Measurements from ENCODE around the gene KCNC1. TPM values are rescaled to one million over a fixed set of nuclear protein-coding genes. Genes with fewer than 3 reads are reported as not detected.

KCNC1 gene
- total and polyA plus RNA-seq, 4 donors: 3.8 to 48.7 (median 31.0) TPM

- WGBS (ENCODE audit: insufficient coverage): 100% methylated on average over 5 of the region's 5 CpGs
- no peaks in the 10 kb centered on the region for H3K4me1 ChIP-seq (ENCODE audit: control insufficient read depth, insufficient read depth, low read length)
- no peak for DNase-seq (ENCODE audit: low read depth in 4 of 6, low spot score in 6 of 6)
- H3K36me3 ChIP-seq (ENCODE audit: control insufficient read depth, insufficient read depth, low read length): peaks cover 7% of the 10 kb centered on the region
- no peak overlapping the region for H3K4me3 ChIP-seq (ENCODE audit: low read depth, low read length)
- H3K9me3 ChIP-seq (ENCODE audit: control insufficient read depth, insufficient read depth, low read length): no peaks in the 10 kb centered on the region
- no peaks in the 10 kb centered on the region for H3K27me3 ChIP-seq (ENCODE audit: control insufficient read depth, insufficient read depth, low read length)
- H3K27ac ChIP-seq (ENCODE audit: low read depth, low read length): no peak overlapping the region
These were observed 60.4 kb downstream of the KCNC1 start for GRCh38 chr11:17794981-17795380.

GRCh38 chr11:17796154-17796553 is 61.6 kb downstream of the KCNC1 start:
- H3K4me3 ChIP-seq (ENCODE audit: low read depth, low read length): no peak overlapping the region
- H3K9me3 ChIP-seq (ENCODE audit: control insufficient read depth, insufficient read depth, low read length): no peaks in the 10 kb centered on the region
- peaks cover 7% of the 10 kb centered on the region for H3K36me3 ChIP-seq (ENCODE audit: control insufficient read depth, insufficient read depth, low read length)
- 79% methylated on average over 2 of the region's 2 CpGs for WGBS (ENCODE audit: insufficient coverage)
- H3K27me3 ChIP-seq (ENCODE audit: control insufficient read depth, insufficient read depth, low read length): no peaks in the 10 kb centered on the region
- H3K4me1 ChIP-seq (ENCODE audit: control insufficient read depth, insufficient read depth, low read length): no peaks in the 10 kb centered on the region
- no peak for DNase-seq (ENCODE audit: low read depth in 4 of 6, low spot score in 6 of 6)
- no peak overlapping the region for H3K27ac ChIP-seq (ENCODE audit: low read depth, low read length)

GRCh38 chr11:17798253-17798652 is 63.7 kb downstream of the KCNC1 start:
- Histone ChIP-seq H3K4me3 (ENCODE audit: low read depth, low read length) (no peak overlapping the region), H3K27ac (ENCODE audit: low read depth, low read length) (no peak overlapping the region), H3K9me3 (ENCODE audit: control insufficient read depth, insufficient read depth, low read length) (no peaks in the 10 kb centered on the region), H3K27me3 (ENCODE audit: control insufficient read depth, insufficient read depth, low read length) (no peaks in the 10 kb centered on the region), H3K4me1 (ENCODE audit: control insufficient read depth, insufficient read depth, low read length) (no peaks in the 10 kb centered on the region), H3K36me3 (ENCODE audit: control insufficient read depth, insufficient read depth, low read length) (peaks cover 7% of the 10 kb centered on the region)
- no peak for DNase-seq (ENCODE audit: low read depth in 4 of 6, low spot score in 6 of 6)
- WGBS (ENCODE audit: insufficient coverage): 87% methylated on average over 5 of the region's 6 CpGs

- H3K36me3 ChIP-seq (ENCODE audit: control insufficient read depth, insufficient read depth, low read length): peaks cover 4% of the 10 kb centered on the region
- no peaks in the 10 kb centered on the region for H3K9me3 ChIP-seq (ENCODE audit: control insufficient read depth, insufficient read depth, low read length)
- H3K27ac ChIP-seq (ENCODE audit: low read depth, low read length): no peak overlapping the region
- no peak for DNase-seq (ENCODE audit: low read depth in 4 of 6, low spot score in 6 of 6)
- no peaks in the 10 kb centered on the region for H3K4me1 ChIP-seq (ENCODE audit: control insufficient read depth, insufficient read depth, low read length)
- WGBS (ENCODE audit: insufficient coverage): 100% methylated on average over 1 of the region's 3 CpGs
- no peaks in the 10 kb centered on the region for H3K27me3 ChIP-seq (ENCODE audit: control insufficient read depth, insufficient read depth, low read length)
- no peak overlapping the region for H3K4me3 ChIP-seq (ENCODE audit: low read depth, low read length)
These were observed 64.1 kb downstream of the KCNC1 start for GRCh38 chr11:17798716-17799115.

GRCh38 chr11:17799147-17799546 is 64.6 kb downstream of the KCNC1 start:
- peaks cover 3% of the 10 kb centered on the region for H3K36me3 ChIP-seq (ENCODE audit: control insufficient read depth, insufficient read depth, low read length)
- no peaks in the 10 kb centered on the region for H3K27me3 ChIP-seq (ENCODE audit: control insufficient read depth, insufficient read depth, low read length)
- no peak for DNase-seq (ENCODE audit: low read depth in 4 of 6, low spot score in 6 of 6)
- H3K4me1 ChIP-seq (ENCODE audit: control insufficient read depth, insufficient read depth, low read length): no peaks in the 10 kb centered on the region
- WGBS (ENCODE audit: insufficient coverage): 97% methylated on average over 3 of the region's 5 CpGs
- no peaks in the 10 kb centered on the region for H3K9me3 ChIP-seq (ENCODE audit: control insufficient read depth, insufficient read depth, low read length)
- H3K4me3 ChIP-seq (ENCODE audit: low read depth, low read length): no peak overlapping the region
- no peak overlapping the region for H3K27ac ChIP-seq (ENCODE audit: low read depth, low read length)

GRCh38 chr11:17801166-17801565 is 66.6 kb downstream of the KCNC1 start:
- H3K4me1 ChIP-seq (ENCODE audit: control insufficient read depth, insufficient read depth, low read length): no peaks in the 10 kb centered on the region
- H3K4me3 ChIP-seq (ENCODE audit: low read depth, low read length): no peak overlapping the region
- peak in 1 of 6 donors; percentile 20 for DNase-seq (ENCODE audit: low read depth in 4 of 6, low spot score in 6 of 6)
- H3K27me3 ChIP-seq (ENCODE audit: control insufficient read depth, insufficient read depth, low read length): no peaks in the 10 kb centered on the region
- H3K27ac ChIP-seq (ENCODE audit: low read depth, low read length): no peak overlapping the region
- WGBS (ENCODE audit: insufficient coverage): no CpG with 5 or more reads among the region's 4 CpGs
- peaks cover 3% of the 10 kb centered on the region for H3K36me3 ChIP-seq (ENCODE audit: control insufficient read depth, insufficient read depth, low read length)
- H3K9me3 ChIP-seq (ENCODE audit: control insufficient read depth, insufficient read depth, low read length): no peaks in the 10 kb centered on the region

GRCh38 chr11:17802491-17802890 is 67.9 kb downstream of the KCNC1 start:
- no peaks in the 10 kb centered on the region for H3K36me3 ChIP-seq (ENCODE audit: control insufficient read depth, insufficient read depth, low read length)
- no peaks in the 10 kb centered on the region for H3K9me3 ChIP-seq (ENCODE audit: control insufficient read depth, insufficient read depth, low read length)
- no peaks in the 10 kb centered on the region for H3K27me3 ChIP-seq (ENCODE audit: control insufficient read depth, insufficient read depth, low read length)
- no peak for DNase-seq (ENCODE audit: low read depth in 4 of 6, low spot score in 6 of 6)
- 85% methylated on average over 4 of the region's 4 CpGs for WGBS (ENCODE audit: insufficient coverage)
- H3K4me1 ChIP-seq (ENCODE audit: control insufficient read depth, insufficient read depth, low read length): peaks cover 12% of the 10 kb centered on the region
- no peak overlapping the region for H3K4me3 ChIP-seq (ENCODE audit: low read depth, low read length)
- no peak overlapping the region for H3K27ac ChIP-seq (ENCODE audit: low read depth, low read length)

- Histone ChIP-seq H3K27ac (ENCODE audit: low read depth, low read length) (no peak overlapping the region), H3K4me3 (ENCODE audit: low read depth, low read length) (no peak overlapping the region), H3K9me3 (ENCODE audit: control insufficient read depth, insufficient read depth, low read length) (no peaks in the 10 kb centered on the region), H3K36me3 (ENCODE audit: control insufficient read depth, insufficient read depth, low read length) (no peaks in the 10 kb centered on the region), H3K27me3 (ENCODE audit: control insufficient read depth, insufficient read depth, low read length) (no peaks in the 10 kb centered on the region), H3K4me1 (ENCODE audit: control insufficient read depth, insufficient read depth, low read length) (peaks cover 15% of the 10 kb centered on the region)
- DNase-seq (ENCODE audit: low read depth in 4 of 6, low spot score in 6 of 6): peak in 1 of 6 donors; percentile 19
- 45% methylated on average over 5 of the region's 7 CpGs for WGBS (ENCODE audit: insufficient coverage)
These were observed 69.3 kb downstream of the KCNC1 start for GRCh38 chr11:17803754-17804334.

GRCh38 chr11:17805043-17805442 is 70.5 kb downstream of the KCNC1 start:
- Histone ChIP-seq H3K4me1 (ENCODE audit: control insufficient read depth, insufficient read depth, low read length) (peaks cover 15% of the 10 kb centered on the region), H3K27me3 (ENCODE audit: control insufficient read depth, insufficient read depth, low read length) (no peaks in the 10 kb centered on the region), H3K9me3 (ENCODE audit: control insufficient read depth, insufficient read depth, low read length) (no peaks in the 10 kb centered on the region), H3K4me3 (ENCODE audit: low read depth, low read length) (no peak overlapping the region), H3K36me3 (ENCODE audit: control insufficient read depth, insufficient read depth, low read length) (no peaks in the 10 kb centered on the region), H3K27ac (ENCODE audit: low read depth, low read length) (no peak overlapping the region)
- WGBS (ENCODE audit: insufficient coverage): 93% methylated on average over 2 of the region's 4 CpGs
- DNase-seq (ENCODE audit: low read depth in 4 of 6, low spot score in 6 of 6): no peak

- H3K27me3 ChIP-seq (ENCODE audit: control insufficient read depth, insufficient read depth, low read length): no peaks in the 10 kb centered on the region
- no peaks in the 10 kb centered on the region for H3K9me3 ChIP-seq (ENCODE audit: control insufficient read depth, insufficient read depth, low read length)
- no peak for DNase-seq (ENCODE audit: low read depth in 4 of 6, low spot score in 6 of 6)
- no peaks in the 10 kb centered on the region for H3K36me3 ChIP-seq (ENCODE audit: control insufficient read depth, insufficient read depth, low read length)
- no peak overlapping the region for H3K27ac ChIP-seq (ENCODE audit: low read depth, low read length)
- H3K4me3 ChIP-seq (ENCODE audit: low read depth, low read length): no peak overlapping the region
- WGBS (ENCODE audit: insufficient coverage): no CpG with 5 or more reads among the region's 1 CpG
- peaks cover 19% of the 10 kb centered on the region for H3K4me1 ChIP-seq (ENCODE audit: control insufficient read depth, insufficient read depth, low read length)
These were observed 71.3 kb downstream of the KCNC1 start for GRCh38 chr11:17805873-17806272.

All from spinal cord (tissue), 10 donors.